WTC11 (cell line): ENCODE data around the gene TGM4.

Experiments
- CREB1 ChIP-seq: sonication (generic); formaldehyde crosslinking; IDR thresholded peaks from 2 replicates; pipeline ENCODE4 v1.8.0; 2023; ENCODE audit warnings: mild to moderate bottlenecking, missing genetic modification reagents
- CTCF ChIP-seq: fragments of 200-600 bp; IDR thresholded peaks from 2 replicates; pipeline ENCODE4 v1.8.0; 2022; ENCODE audit warnings: antibody characterized with exemption
- ESRRA ChIP-seq: sonication (generic); formaldehyde crosslinking; IDR thresholded peaks from 2 replicates; pipeline ENCODE4 v1.8.1; 2022; ENCODE audit warnings: mild to moderate bottlenecking, missing genetic modification reagents, borderline replicate concordance
- OVOL2 ChIP-seq: fragments of 250-450 bp; sonication (Bioruptor Pico); IDR thresholded peaks from 2 replicates; pipeline ENCODE4 v1.9.0; 2021; ENCODE audit warnings: mild to moderate bottlenecking, borderline replicate concordance
- PRDM15 ChIP-seq: sonication (generic); formaldehyde crosslinking; IDR thresholded peaks from 2 replicates; pipeline ENCODE4 v1.8.0; 2022; ENCODE audit warnings: missing genetic modification reagents
- ZNF138 ChIP-seq: sonication (generic); formaldehyde crosslinking; conservative IDR thresholded peaks from 2 replicates; pipeline ENCODE4 v1.8.1; 2022; ENCODE audit warnings: mild to moderate bottlenecking, moderate library complexity, missing genetic modification reagents
- ZSCAN18 ChIP-seq: fragments of 250-450 bp; sonication (Bioruptor Pico); IDR thresholded peaks from 2 replicates; pipeline ENCODE4 v2.1.2; 2022; ENCODE audit warnings: mild to moderate bottlenecking, moderate library complexity

GRCh38 chr3:44952689-44953088 is 78.3 kb downstream of the TGM4 start:
- TF ChIP-seq PRDM15 (CRISPR knock-in tag) (no peak), ZSCAN18 (CRISPR knock-in tag) (no peak), CREB1 (no peak), OVOL2 (CRISPR knock-in tag) (no peak), ESRRA (CRISPR knock-in tag) (no peak), CTCF (no peak), ZNF138 (CRISPR knock-in tag) (no peak)
